Measurements from ENCODE around the gene TCEAL8.
A peak's percentile ranks its signal among the peaks of the same experiment; 100 is the strongest.

The TCEAL8 gene

GRCh38 chrX:103214870-103215424 is 40.0 kb downstream of the TCEAL8 start, which contains the start of gene BEX4:
TSS of gene BEX4 (plus strand) at chrX:103215108. CDS start at chrX:103216154, 1,046 bp downstream.
- no peak for TF ChIP-seq CTCF (conservative IDR thresholded peaks at IDR 0.05; ENCODE audit: low read depth, low read length)
- peak within 1 kb of the TSS; percentile 68 for H3K4me3 ChIP-seq (ENCODE audit: low read length)
- peak; percentile 23 for DNase-seq (ENCODE audit: low read depth)

- DNase-seq (ENCODE audit: low read depth) = no peak
- TF ChIP-seq CTCF (conservative IDR thresholded peaks at IDR 0.05; ENCODE audit: low read depth, low read length) = no peak
- H3K4me3 ChIP-seq (ENCODE audit: low read length) = no peak overlapping the region
Observed at GRCh38 chrX:103212749-103213457, 42.1 kb downstream of the TCEAL8 start.

GRCh38 chrX:103211012-103211715 is 43.8 kb downstream of the TCEAL8 start:
- peak; percentile 57 for TF ChIP-seq CTCF (conservative IDR thresholded peaks at IDR 0.05; ENCODE audit: low read depth, low read length)
- DNase-seq (ENCODE audit: low read depth) = no peak
- H3K4me3 ChIP-seq (ENCODE audit: low read length) = no peak overlapping the region

GRCh38 chrX:103210056-103210455 is 44.9 kb downstream of the TCEAL8 start:
- TF ChIP-seq CTCF (conservative IDR thresholded peaks at IDR 0.05; ENCODE audit: low read depth, low read length) = no peak
- no peak for DNase-seq (ENCODE audit: low read depth)
- no peak overlapping the region for H3K4me3 ChIP-seq (ENCODE audit: low read length)
